ENCODE measurements around the gene TNFRSF1A.
A peak's percentile ranks its signal among the peaks of the same experiment; 100 is the strongest.
"Not testable (repeated sequence)": the region's sequence is repeated elsewhere in the genome, so short reads cannot be mapped to it uniquely, and the experiment has no call there.

TNFRSF1A gene

DNA sequence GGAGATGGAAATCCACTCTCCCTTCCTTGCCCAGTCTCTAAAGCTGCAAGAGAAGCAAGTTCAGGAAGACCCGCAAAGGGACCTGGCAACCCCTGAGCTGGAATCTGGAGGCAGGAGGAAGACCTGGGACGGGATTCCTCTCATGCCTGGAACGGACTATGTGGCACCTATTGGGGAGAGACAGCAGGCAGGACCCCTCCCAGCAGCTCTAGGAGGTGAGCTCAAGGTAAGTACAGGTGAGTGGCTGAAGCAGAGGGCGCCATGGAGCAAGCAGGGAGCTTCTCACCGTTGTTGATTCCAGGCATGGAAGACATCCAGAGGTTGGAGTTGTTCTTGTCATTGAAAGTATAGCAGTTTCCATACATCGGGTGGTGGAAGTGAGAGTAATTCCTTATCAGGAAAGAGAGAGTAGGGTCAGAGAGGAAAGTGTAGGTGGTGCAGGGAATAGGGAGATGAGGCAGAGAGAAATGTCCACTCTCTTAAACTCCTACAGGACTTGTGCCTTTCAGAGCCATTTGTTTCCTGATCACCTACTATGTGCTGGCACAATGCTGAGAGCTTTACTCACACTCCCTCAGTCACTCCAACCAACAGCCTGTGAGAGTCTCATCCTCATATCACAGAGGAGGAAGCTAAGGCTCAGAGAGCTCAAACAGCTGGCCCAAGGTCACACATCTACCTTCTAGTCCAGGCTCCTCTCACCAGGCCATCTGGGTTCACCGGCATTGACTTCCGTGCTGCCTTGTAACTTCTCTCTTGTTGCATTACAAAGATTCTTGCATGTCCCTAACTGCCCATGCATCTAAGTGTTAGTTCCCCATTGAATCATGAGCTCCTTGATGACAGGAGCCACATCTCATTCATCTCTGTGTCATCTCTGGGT, 13.9 kb upstream of the TNFRSF1A start:
- peak in 1 of 2 experiments; percentile 21 for DNase-seq

DNA sequence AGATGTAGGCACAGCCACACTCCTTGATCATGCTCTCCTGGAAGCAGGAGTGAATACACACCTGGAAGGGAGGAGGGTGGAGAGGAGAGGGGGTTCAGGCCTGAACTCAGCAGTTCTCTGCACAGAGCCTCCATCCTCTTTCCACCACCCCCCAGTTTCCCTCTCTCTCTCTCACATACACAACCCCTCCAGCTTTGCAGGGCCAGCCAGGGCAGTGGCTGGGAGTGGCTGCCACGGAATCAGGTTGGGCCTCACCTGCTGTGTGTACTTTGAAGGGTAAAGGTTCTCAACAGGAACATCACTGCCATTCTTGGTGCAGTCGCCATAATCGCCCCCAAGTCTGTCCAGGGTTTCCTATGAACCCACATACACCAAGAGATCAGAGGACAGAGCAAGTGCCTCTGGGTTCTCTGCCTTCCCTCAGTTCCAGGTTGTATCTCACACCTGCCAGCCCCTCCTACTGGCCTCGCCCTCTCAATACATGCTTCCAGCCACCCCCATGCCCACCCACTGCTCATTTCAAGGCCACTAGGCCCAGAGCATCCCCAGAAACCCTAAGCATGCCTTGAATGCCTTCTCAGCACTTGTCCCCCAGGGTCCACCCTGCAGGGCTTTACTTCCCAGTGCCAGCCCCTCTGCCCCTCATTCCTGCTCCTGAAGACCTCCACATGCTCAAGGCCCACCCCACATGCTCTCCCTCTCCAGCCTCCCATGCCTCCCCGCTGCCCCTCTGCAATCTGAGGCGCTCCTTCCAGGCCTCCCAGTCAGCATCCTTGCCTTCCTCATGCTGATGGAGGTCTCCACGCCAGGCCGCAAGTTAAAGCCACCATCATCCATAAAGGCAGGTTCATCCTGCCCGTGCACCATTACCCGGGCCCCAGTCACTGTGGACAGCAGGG, 12.9 kb upstream of the TNFRSF1A start:
- DNase-seq, result no peak

DNA sequence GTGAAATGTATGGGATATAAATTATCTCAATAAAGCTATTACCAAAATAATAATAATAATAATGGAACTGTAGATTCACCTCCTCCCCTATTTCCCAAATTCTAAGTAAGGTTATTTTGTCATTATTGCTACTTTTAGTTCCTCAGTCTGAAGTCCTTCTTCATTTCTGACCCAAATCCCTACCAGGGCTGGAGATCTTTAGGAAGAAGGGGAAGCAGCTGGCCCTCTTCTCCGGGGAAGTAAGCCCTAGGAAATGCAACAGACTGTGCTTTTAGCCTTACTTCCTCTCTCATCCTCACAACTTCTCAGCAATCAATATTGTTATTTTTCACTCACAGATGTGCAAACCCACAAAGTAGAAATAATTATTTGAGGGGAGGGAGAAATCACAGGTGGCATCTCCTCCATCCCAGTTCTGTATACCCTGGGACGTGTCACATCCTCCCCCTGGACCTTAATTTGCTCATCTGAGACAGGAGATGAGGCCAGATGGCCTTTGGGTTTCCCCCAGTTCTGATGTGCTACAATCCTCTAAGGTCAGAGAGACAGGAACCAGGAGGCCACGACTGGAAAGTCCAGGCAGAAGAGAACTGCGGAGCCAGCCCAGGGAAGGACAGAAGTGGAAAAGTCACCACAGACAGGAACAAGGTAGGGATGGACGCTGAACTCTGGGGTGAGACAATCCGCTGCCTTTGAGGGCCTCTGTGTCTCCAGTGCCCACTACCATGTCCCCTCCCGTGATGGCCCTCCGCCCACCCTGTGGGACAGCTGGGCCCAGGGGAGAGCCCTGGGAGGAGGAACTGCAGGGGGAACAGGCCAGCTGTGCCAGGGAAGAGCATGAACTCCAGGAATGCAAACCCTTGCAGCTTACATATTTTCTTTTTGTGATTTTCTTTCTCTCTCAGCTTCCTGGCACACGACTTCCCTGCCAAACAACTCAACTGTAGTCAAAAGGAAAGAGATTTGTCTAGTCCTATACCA, 10.6 kb upstream of the TNFRSF1A start:
- no peak for DNase-seq

DNA sequence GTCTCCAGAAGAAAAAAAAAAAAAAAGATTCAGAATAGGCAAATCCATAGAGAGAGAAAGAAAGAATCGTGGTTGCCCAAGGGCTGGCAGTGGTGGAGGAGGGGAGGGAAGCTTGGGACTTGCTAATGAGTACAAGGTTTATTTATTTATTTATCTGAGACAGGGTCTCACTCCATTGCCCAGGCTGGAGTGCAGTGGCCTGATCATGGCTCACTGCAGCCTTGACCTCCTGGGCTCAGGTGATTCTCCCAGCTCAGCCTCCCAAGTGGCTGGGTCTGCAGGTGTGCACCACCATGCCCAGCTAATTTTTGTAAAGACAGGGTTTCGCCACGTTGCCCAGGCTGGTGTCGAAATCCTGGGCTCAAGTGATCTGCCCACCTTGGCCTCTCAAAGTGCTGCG, 9.7 kb upstream of the TNFRSF1A start:
- no peak for DNase-seq

DNA sequence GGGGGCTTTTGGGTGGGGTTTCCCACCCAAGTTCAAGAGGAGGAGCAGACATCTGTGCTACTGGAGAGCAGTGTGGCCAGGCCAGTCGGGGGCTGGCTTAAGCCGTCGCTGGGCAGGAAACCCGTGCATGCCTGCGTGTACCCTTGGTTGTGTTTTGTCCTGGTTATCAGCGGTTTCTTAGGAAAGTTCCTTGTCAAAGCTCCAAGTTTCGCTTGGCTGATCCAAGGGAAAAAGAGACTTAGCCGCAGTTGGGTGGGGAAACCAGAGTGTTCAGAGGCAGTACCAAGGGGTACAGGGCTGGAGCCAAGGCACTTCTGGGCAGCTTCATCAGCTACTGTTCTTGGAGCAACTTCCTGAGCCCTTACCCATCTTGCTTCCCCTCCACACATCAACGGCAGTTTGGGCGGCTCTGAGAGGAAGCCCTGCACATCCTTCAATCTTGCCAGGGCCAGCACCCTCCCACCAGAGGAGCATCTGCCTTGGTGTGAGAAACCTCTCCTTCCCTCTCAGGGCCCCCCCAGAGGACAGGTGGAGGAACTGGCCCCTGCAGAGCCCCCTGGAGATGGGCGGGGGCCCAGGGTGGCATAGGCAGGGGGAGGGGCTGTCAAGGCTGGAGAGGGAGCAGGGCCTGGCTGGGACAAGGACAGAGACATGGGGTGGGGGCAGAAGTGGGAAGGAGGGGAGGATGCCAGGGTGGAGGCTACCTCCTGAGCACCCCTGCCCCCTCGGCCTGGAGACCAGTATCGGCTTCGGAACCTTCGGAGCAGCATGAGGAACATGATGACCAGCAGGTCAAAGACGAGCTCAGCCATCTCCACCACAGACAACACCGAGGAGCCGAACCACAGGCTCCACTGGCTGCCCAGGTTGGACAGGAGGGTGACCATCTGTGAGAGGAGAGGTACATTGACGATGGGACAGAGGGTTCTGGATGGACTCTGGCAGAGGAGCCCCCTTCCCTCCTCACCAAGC, 5.8 kb upstream of the TNFRSF1A start:
- no peak for DNase-seq

DNA sequence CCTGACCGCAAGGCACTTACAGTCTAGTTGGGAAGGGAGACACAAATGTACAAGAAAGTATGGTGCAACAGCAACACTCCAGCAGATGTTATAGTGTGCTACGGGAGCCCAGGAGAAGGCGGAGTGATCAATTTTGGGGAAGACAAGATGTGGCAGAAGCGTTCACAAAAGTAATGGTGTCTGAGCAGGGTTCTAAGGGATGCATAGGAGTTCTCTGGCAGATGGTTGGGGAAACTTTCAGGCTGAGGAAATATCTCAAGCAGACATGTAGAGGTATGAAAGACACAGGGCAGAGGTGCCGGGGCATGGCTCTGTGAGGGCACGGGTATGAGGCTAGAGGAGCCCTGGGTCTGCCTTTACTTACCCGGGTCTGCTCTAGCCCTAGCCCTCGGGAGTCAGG, 5.1 kb upstream of the TNFRSF1A start:
- no peak for DNase-seq

DNA sequence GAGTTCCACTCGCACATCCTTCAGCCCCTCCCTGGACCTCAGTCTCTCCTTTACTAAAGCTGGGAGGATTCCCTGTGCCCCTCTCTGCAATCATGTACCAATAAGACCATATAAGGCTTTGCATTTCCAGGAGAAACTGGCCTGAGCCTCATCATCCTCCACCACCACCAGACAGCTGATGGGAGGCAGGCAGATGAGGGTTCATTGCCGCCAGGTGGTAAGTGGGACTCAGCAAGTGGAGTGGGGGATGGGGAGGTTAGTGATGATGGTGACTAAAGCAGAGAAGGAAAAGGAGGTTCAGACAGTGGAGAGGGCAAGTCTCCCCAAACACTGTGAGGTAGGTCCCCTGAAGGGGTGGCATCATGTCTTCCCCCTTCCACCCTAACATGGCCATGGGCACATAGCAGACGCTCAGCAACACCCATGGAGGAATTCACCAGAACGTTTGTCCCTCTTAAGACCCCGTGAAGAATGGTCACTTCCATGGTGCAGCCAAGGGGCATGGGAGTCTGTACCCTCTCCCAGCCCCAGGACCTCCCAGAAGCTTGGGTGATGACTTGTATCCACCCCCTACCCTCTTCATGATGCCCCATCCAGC, 4.5 kb upstream of the TNFRSF1A start:
- no peak for DNase-seq

DNA sequence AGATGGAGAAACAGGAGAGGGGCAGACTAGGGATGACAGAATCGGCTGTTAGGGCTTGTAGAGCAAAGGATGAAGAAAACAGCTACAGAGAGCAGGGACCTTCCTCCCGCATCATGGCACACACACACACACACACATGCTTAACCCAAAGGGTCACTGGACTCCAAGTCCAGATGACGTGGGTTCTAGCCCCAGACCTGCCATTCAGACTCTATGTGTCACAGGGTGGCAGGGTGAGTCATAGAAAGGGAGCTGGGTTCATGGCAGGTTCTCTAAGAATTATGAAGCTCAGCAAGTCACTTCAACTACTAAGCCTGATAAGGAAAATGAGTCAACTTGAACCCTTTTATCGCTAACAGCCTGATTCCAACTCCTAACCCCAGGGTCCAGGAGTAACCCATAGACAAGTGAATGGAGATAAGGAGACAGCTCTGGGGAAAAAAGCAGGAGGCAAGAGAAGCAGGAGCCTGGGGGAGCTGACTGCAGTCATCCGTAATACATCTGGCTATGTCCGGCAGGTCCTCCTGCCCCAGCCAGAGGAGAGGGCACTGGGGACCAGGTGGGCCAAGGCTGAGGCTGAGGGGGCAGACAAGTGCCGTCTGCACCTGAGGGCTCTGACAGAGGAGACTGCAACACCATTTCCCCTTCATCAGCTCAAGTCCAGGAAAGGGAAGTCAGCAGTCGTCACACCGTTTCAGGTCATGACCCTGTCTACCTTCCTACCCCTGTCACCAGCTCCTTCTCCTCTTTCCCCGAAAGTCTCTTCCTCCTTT, 3.6 kb upstream of the TNFRSF1A start:
- DNase-seq, result no peak

DNA sequence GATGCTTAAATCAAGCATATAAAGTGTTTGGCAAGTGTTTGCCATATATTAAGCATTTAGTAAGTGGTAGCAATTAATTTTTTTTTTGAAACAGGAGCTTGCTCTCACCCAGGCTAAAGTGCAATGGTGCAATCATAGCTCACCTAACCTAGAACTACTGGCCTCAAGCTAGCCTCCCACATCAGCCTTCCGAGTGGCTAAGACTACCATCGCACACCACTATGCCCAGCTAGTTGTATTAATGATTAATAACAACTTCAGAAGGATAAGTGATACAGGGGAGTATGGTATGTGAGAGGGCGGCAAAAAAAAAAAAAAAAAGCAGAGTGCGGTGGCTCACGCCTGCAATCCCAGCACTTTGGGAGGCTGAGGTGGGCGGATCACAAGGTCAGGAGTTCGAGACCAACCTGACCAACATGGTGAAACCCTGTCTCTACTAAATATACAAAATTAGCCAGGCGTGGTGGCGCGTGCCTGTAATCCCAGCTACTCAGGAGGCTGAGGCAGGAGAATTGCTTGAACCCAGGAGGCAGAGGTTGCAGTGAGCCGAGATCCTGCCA, 2.3 kb upstream of the TNFRSF1A start:
- DNase-seq, result not testable (repeated sequence)

DNA sequence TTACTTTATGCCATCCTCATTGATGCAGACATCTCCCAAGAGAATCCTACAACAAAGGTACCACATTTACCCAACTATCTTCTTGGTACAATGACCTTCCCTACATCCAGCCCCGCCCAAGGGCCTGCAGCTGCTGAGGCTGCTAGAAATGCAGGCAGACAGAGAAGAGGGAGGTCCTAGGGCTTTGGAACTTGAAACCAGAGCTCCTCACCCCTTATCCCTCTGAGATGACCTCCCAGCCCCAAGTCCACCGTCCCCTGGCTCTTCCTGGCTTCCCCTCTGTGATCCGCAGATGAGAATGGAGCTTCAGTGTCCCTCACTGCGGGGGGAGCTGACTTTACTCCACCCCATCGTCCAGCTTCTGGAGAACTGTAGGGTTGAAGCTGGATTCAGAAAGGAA, 1.6 kb upstream of the TNFRSF1A start:
- DNase-seq, result no peak

DNA sequence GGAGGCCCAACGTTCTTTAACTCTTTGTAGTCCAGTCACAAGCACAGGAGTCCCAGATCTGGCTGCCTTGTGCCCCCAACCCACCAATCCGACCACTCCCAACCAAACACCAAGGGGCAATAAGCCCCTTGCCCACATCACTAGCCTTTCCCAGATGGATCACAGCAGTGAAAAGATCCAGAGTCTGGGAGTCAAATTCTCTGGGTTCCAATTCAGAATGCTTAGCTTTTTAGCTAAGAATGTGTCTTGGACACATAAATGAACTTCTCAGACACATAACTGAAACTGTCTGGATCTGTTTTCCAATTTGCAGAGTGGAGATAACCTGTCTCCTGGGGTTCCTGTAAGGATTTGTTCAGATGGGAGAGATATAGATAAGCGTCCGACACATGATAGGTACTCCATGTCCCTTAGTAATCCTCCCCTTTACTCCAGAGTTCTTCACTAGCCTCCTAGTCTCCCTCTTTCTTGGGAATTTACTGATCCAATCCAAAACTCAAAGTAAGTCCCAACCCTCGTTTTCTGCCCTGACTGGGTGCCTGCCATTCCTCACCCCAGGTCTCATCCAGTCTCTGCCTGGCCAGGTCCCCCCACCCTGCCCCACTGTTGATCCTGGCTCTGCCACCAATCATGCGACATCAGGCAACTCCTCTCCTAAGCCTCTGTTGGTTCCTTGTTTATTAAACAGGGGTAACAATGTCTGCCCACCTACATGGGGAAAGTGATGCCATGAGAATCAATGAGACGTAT, 439 bp upstream of the TNFRSF1A start:
- DNase-seq, result no peak

DNA sequence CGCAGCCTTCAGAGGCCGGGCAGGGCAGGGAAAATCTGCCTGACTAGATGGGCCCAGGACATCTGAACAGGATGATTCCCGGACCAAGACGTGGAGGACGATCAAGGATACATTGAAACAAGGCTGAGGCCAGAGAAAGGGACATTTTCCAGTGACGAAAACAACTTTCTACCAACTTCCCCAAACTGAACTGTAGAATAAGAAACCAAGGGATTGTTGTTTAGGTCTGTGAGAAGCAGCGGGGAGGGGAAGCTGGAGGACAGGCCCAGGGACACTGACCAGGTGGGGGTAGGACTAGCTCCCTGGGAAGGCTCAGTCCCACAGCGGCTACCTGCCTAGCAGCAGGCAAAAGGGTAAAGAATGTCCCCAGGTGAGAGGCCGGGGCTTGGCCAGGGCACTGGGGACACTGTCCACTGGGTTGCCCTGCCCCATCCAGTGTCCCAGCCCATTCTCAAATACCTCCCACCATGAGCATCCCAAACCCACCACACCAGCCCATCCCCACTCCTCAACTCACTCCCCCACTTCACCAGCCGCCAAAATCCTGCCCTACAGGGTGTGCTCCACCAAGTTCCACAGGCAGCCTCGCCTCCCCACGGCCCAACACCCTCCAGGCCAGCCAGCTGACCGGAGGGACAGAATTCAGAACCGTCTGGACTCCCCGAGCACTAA, 995 bp downstream of the TNFRSF1A start:
- DNase-seq, result no peak

DNA sequence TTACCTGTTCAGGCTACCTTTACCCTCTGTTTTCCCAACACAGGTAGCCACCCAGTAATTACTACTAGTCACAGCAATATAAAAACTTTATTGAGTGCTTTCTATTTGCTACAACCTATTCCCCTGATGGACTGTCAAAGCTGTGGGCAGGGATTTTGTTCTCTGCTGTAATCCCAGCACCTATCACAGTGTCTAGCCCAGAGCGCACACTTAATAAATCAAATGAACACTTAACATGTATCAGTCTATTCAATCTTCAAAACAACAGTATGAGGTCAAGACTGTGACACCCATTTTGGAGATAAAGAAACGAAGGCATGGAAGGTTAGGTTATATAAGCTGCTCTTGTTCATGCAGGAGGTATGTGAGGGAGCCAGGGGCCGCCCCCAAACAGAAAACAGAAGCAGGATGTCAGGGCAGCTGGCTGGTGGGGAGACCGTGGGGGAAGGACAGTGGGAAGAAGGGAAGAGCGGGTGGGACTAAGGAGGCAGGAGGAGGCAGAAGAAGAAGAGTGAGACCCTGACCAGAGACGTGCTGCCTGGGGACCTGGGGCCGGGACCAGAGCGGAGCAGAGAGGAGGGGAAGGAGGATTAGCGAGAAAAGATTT, 1.7 kb downstream of the TNFRSF1A start:
- DNase-seq, result no peak

DNA sequence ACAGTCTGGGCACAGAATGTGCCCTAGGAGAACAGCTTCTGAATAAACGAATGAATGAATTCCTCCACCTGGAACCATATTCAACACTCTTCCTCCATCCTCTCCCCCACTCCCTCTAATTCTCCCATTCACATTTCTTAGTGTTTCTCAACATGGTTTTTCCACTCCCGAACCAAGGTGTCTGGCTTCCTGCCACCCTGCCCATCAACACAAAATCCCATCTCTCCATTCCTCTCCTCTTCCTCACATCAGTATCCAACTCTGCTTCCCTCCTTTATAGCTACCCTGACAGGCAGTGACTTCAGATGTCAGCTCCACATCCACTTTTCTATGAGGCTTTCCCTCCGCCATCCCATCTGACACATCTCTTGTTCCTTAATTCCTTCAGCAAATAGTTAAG, 2.9 kb downstream of the TNFRSF1A start:
- no peak for DNase-seq

DNA sequence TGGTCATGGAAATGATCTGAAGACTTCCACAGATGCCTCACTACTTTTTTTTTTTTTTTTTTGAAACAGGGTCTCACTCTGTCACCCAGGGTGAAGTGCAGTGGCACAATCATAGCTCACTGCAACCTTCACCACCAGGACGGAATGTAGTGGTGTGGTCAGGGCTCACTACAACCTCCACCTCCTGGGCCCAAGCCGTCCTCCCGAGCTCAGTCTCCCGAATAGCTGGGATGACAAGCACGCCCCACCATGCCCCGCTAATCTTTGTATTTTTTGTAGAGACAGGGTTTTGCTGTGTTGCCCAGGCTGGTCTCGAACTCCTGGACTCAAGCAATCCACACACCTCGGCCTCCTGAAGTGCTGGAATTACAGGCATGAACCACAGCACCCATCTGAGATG, 3.3 kb downstream of the TNFRSF1A start:
- not testable (repeated sequence) for DNase-seq

DNA sequence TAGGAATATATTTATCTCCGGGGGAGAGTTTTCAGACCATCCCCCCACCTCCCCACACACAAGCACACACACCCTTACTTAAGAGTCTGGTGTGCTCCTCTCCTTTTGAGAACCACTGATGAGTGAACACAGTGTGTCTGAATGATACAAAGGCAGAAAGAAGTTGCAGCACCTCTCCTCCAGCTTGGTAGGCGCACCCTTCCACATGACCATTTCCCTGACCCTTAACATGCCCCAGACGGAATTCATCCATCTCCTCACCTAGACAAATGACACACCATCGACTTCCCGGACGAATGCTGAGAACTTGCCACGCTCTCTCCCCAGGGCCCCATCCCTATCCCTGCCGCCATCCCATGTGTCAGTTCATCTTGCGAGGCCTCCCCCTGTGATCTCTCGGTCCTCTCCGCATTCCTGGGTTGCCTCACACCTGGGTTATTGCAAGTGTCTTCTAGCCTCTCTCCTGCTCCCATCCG, 3.9 kb downstream of the TNFRSF1A start:
- no peak for DNase-seq

DNA sequence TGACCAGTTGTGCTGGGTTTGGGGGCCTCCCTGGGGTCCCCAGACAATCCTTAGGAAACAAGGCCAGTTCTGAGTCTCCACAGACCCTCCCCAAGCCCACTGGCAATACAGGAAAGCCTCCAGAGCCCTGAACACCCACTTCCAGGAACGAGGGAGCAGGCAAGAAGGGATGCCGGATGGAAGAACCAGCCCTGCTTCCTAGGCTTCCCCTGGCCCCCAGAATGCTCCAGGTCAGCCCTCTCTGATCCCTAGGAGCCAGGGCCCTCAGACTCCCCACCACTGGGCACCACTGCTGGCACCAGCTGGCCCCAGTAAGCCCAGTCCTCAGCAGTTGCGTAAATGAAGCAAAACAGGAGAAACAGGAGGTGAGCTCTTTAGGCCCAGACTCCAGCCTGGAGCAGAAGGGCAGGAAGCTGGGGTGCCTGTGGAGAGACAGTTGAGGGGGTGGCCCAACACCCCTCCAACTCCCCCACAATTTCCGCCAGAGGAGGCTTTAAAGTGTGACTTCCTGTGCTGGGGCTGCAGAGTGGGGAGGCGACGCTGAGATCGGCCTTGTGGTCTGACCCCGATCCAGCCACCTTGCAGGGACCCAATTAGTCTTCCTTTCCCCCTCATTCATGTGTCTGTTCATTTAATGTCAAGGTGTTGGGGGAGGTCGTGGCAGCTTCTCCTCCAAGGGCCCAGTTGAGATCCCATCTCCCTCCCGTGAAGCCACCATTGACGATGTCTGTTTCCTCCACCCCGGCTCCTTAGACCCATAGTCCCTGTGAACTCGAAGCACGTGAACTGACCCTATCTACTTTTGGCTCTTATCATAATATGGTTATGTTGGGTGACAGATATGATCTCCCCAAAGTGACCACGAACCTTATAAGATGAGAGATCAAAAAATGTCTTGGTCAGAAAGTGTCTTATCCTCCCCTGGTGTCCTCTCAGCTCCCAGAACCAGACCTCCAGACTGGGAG, 4.7 kb downstream of the TNFRSF1A start:
- DNase-seq, result no peak

Data from NCI-H526 (cell line).